K562 (cell line): ENCODE results near the gene CLTRN.

Source experiments
- CEBPB ChIP-seq: fragments of 450-650 bp; IDR thresholded peaks from 2 replicates; pipeline ENCODE4 v1.6.1; 2016; ENCODE audit warnings: missing genetic modification characterization, missing compliant biosample characterization
- MAZ ChIP-seq, 2 experiments: fragments of 450-650 bp in 1 of 2; sonication (generic) in 1 of 2; formaldehyde crosslinking; IDR thresholded peaks in 1 of 2; conservative IDR thresholded peaks in 1 of 2; 2 replicates each; pipeline versions ENCODE4 v1.4.0 to v1.5.0; 2020; ENCODE audit warnings: mild to moderate bottlenecking in 1 of 2, missing genetic modification reagents in 1 of 2
- TF ChIP-seq, protein P1 (sequence below): fragments of 450-650 bp; formaldehyde crosslinking; IDR thresholded peaks from 2 replicates; pipeline ENCODE4 v1.4.0; 2020; ENCODE audit warnings: mild to moderate bottlenecking, moderate library complexity

DNA sequence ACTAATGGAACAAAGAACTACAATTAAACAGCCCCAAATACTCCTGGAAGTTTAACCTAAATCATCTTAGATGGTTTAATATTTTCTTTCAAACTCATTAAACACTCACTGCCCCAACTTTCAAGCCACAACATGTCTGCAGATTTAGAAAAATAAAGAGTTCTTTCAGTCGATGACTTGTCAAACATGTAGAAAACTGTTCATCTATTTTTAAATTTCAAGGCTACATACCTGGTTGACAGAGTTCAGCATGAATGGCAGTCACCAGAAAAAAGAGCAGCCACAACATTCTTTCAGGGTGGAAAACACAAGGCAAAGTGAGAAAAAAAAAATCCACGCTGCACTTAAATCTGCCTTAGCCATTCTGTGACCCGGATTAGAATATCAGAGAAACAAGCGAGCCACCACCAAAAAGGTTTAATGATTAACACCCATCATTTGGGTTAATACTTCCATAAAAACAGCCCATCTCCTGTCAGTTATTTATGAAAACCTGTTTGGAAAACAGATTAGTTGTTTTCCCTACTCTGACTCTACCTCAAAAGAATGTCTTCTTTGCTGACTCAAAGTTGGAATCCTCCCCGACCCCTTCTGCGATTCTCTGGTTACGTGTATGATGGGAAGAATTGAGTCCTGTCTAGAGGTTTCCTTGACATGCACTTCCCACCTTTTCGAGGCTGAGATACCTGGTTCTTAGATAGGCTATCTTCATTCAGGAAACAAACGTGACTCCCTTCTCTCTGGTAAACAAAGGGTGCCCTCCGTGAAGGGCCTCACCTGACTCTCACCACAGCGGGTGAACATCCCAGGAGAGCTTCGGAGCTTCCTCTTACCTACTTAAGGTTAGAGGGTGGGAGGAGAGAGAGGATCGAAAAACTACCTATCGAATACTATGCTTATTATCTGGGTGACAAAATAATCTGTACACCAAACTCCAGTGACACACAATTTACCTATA lies at the start of gene CLTRN:
- TF ChIP-seq, protein P1, sequence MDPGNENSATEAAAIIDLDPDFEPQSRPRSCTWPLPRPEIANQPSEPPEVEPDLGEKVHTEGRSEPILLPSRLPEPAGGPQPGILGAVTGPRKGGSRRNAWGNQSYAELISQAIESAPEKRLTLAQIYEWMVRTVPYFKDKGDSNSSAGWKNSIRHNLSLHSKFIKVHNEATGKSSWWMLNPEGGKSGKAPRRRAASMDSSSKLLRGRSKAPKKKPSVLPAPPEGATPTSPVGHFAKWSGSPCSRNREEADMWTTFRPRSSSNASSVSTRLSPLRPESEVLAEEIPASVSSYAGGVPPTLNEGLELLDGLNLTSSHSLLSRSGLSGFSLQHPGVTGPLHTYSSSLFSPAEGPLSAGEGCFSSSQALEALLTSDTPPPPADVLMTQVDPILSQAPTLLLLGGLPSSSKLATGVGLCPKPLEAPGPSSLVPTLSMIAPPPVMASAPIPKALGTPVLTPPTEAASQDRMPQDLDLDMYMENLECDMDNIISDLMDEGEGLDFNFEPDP (CRISPR knock-in tag) = no peak
- TF ChIP-seq CEBPB (tag) (no peak), MAZ (CRISPR knock-in tag; conservative IDR thresholded peaks at IDR 0.05 in 1 of 2, IDR thresholded peaks at IDR 0.05 in 1 of 2) (no peak)
